ENCODE measurements around the gene AGT.

AGT gene

DNA sequence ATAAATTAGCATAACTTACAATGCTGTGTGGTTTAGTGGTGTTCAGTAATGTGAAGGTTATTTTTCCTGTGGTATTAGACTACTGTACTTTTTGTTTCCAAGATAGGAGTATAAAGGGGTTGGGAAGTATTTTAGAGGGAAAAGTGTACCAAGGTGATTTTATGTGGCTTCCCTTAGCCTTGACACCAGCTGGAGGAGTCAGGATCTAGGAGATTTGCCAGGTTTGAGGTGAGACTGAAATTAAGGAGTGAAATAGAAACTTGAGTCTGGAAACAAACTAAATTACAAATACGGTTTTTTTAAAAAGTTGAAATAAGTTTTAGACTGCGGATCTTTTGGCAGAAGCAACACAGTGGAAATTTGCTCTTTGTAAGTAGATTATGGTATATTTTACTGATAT lies 39.3 kb downstream of the AGT start:
- TF ChIP-seq GATA2 (IDR thresholded peaks at IDR 0.05; ENCODE audit: low read depth, low read length) (no peak), GATA3 (IDR thresholded peaks at IDR 0.05; ENCODE audit: low read depth, low read length) (no peak)

DNA sequence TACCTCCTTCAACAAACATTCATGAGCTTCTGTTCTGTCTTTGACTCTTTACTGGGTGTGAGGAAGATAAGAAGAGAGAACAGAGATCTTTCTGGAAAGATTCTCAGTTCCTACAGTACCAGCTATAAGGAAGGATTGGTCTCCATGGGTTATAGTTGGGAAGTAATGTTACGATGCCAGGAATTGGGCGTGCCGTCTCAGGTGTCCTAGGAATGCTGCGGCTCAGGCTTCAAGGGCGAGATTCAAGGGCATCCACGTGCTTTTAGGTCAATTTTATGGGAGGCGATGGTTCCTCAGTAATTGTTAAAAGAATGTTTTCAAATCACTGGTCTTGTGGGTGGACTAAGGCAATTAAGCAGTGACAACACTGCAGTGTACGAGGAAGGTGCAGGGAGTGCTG lies 44.4 kb downstream of the AGT start:
- TF ChIP-seq GATA3 (IDR thresholded peaks at IDR 0.05; ENCODE audit: low read depth, low read length) (no peak), GATA2 (IDR thresholded peaks at IDR 0.05; ENCODE audit: low read depth, low read length) (no peak)

DNA sequence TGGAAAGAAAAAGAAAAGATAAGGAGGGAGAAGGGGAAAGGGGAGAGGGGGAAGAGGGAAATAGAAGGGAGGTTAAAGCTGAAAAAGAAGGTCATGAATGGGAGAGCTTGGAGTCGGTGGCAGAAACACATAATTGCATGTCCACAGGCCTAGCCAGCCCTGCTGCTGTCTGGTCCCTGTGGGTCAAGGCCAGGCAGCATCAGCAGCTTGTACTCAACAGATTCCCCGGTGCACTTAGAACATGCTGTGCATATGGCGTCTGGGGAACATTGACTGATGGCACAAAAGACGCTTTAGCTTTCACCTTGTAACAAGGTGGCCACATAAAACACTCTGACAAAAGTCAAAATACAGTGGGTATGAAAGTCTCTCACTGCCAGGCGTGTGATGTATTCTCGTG lies 45.7 kb downstream of the AGT start:
- no peak for TF ChIP-seq GATA2 (IDR thresholded peaks at IDR 0.05; ENCODE audit: low read depth, low read length)
- no peak for TF ChIP-seq GATA3 (IDR thresholded peaks at IDR 0.05; ENCODE audit: low read depth, low read length)

DNA sequence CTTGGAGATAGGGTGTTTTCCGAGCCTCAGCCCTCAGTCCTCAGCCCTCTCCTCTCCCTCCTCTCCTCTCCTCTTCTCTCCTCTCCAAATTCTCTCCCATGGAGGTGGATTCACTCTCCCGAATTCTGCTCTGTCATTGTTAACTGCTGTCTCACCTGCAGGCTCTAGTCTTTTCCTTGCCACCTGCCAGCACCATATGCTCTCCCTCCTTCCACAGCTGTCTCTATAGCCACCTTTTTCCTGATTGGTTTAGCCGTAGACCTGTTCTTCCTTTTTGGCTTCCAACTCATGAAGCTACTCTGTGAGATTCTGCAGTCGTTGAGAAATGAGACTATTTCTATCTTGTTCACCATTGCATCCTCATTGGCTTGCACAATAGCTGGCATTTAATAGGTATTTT lies 51.9 kb downstream of the AGT start:
- no peak for TF ChIP-seq GATA3 (IDR thresholded peaks at IDR 0.05; ENCODE audit: low read depth, low read length)
- TF ChIP-seq GATA2 (IDR thresholded peaks at IDR 0.05; ENCODE audit: low read depth, low read length) = no peak

DNA sequence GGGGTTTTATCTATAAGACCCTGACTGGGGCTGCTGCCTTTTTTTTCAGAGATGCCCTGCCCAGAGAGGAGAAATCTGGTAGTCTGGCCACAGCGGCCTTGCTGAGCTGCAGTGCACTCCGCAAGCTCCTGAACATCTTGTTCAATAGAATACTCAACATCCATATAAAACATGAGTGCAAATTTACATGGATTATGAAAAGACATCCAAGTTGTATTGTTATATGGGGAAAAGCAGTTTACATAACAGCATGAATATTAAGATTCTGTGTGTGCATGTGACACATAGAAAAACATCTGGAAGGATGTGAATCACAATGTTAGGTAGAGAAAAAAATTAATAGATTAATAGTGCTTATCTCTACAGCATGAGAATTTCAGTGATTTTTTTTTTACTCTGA lies 55.2 kb downstream of the AGT start:
- TF ChIP-seq GATA3 (IDR thresholded peaks at IDR 0.05; ENCODE audit: low read depth, low read length) (no peak), GATA2 (IDR thresholded peaks at IDR 0.05; ENCODE audit: low read depth, low read length) (no peak)
